HepG2 (cell line): ENCODE measurements around the gene BTBD17. TPM values are rescaled to one million over a fixed set of nuclear protein-coding genes. Genes with fewer than 3 reads are reported as not detected.

ENCODE experiments used
- ATAC-seq: fragments of 200-7000 bp; cut with Tn5 transposase; 3 replicates; pipeline ENCODE4 v1.9.1; 2020; ENCODE audit warnings: mild to moderate bottlenecking, moderate library complexity
- BruUV-seq: library from RNA; stranded (reverse); fragments of 400-500 nt; replicated peaks from 2 replicates; lab custom pipeline; 2021; lab: Mats Ljungman, UMichigan
- CTCF ChIA-PET: fragments of 300-600 bp; formaldehyde crosslinking; extraction: SDS; loops from one replicate; lab custom pipeline; 2021; ENCODE audit warnings: low total read pairs, inconsistent platforms, low intra/inter-chr PET ratio; lab: Yijun Ruan, JAX
- POLR2A ChIA-PET: fragments of 350-600 bp; sonication (Branson Sonifier 250); formaldehyde crosslinking; loops from one replicate; lab custom pipeline; 2020; ENCODE audit warnings: antibody characterized with exemption, inconsistent platforms; lab: Yijun Ruan, JAX
- DNase-seq: peaks from one replicate; pipeline ENCODE4 v3.0.0-alpha.2; 2015; ENCODE audit warnings: low spot score
- FAIRE-seq: peaks from 3 replicates; lab custom pipeline; 2011; peaks lifted over from hg19 to GRCh38; lab: Jason Lieb, UNC
- H2AFZ ChIP-seq: one replicate; pipeline ENCODE4 v1.6.1; 2011; ENCODE audit warnings: low read length, inconsistent platforms
- H3K27ac ChIP-seq: fragments of 300-600 bp; 3 replicates; pipeline ENCODE4 v1.8.0; 2011; ENCODE audit warnings: mixed run types, mild to moderate bottlenecking, mixed read lengths, low read length, inconsistent platforms; ENCODE audit not compliant: insufficient read depth; ENCODE audit errors: extremely low read length
- H3K27me3 ChIP-seq, 2 experiments: fragments of 200-600 bp in 1 of 2; 2 replicates in 1 of 2; 3 replicates in 1 of 2; pipeline versions ENCODE4 v1.6.0 to v1.8.0; 2011; ENCODE audit warnings: low read length in 2 of 2, mild to moderate bottlenecking in 2 of 2, moderate library complexity in 2 of 2, inconsistent platforms in 1 of 2; ENCODE audit not compliant: insufficient read depth in 2 of 2, control insufficient read depth in 1 of 2
- H3K36me3 ChIP-seq, 2 experiments: fragments of 200-600 bp in 1 of 2; replicated peaks in 1 of 2; 2 replicates in 1 of 2; 3 replicates in 1 of 2; pipeline versions ENCODE4 v1.5.1 to v1.8.0; 2011; ENCODE audit warnings: low read length in 2 of 2, inconsistent platforms in 1 of 2; ENCODE audit not compliant: insufficient read depth in 2 of 2, control insufficient read depth in 1 of 2
- H3K4me1 ChIP-seq: 2 replicates; pipeline ENCODE4 v1.5.1; 2012; ENCODE audit warnings: low read length, inconsistent platforms; ENCODE audit not compliant: insufficient read depth
- H3K4me2 ChIP-seq: 2 replicates; pipeline ENCODE4 v1.6.0; 2011; ENCODE audit warnings: low read depth, low read length, inconsistent platforms
- H3K4me3 ChIP-seq, 3 experiments: fragments of 200-600 bp in 1 of 3; sonication (generic), shearing (Covaris generic) in 1 of 3; replicated peaks in 1 of 3; 2 replicates each; pipeline ENCODE4 v1.5.1; 2011 to 2016; ENCODE audit warnings: low read length in 3 of 3, inconsistent platforms in 2 of 3, low read depth in 2 of 3, mild to moderate bottlenecking in 2 of 3, control low read depth in 1 of 3, mixed read lengths in 1 of 3; ENCODE audit not compliant: insufficient read depth in 1 of 3
- H3K79me2 ChIP-seq: one replicate; pipeline ENCODE4 v1.6.1; 2011; ENCODE audit warnings: low read length, inconsistent platforms; ENCODE audit not compliant: insufficient read depth
- H3K9ac ChIP-seq: 2 replicates; pipeline ENCODE4 v1.6.0; 2011; ENCODE audit warnings: mild to moderate bottlenecking, low read depth, low read length, inconsistent platforms; ENCODE audit not compliant: insufficient read depth
- H3K9me3 ChIP-seq: 2 replicates; pipeline ENCODE4 v1.5.1; 2012; ENCODE audit warnings: mild to moderate bottlenecking, low read length
- H4K20me1 ChIP-seq: 2 replicates; pipeline ENCODE4 v1.6.0; 2011; ENCODE audit warnings: inconsistent platforms, mild to moderate bottlenecking, low read length, moderate library complexity; ENCODE audit not compliant: insufficient read depth
- HDAC2 ChIP-seq: sonication (generic); formaldehyde crosslinking; IDR thresholded peaks from 2 replicates; pipeline ENCODE4 v1.4.0; 2020; ENCODE audit warnings: missing genetic modification reagents
- KLF11 ChIP-seq: IDR thresholded peaks from 2 replicates; pipeline ENCODE4 v1.6.1; 2016; ENCODE audit warnings: missing compliant biosample characterization
- RBM39 ChIP-seq: fragments of 200-400 bp; formaldehyde crosslinking; IDR thresholded peaks from one replicate; pipeline ENCODE4 v1.6.1; 2018; ENCODE audit warnings: antibody characterized with exemption, mild to moderate bottlenecking, low read depth, low read length; ENCODE audit not compliant: poor library complexity, severe bottlenecking
- ZBTB40 ChIP-seq, 2 experiments: fragments of 450-650 bp in 1 of 2; sonication (generic) in 1 of 2; formaldehyde crosslinking in 1 of 2; IDR thresholded peaks; 2 replicates each; pipeline versions ENCODE4 v1.6.1 to v1.8.0; 2016 to 2022; ENCODE audit warnings: antibody characterized with exemption in 1 of 2, mild to moderate bottlenecking in 1 of 2, missing genetic modification reagents in 1 of 2
- ZNF687 ChIP-seq: sonication (generic); formaldehyde crosslinking; IDR thresholded peaks from 2 replicates; pipeline ENCODE4 v1.5.1; 2020; ENCODE audit warnings: mild to moderate bottlenecking, missing genetic modification reagents, moderate library complexity
- WGBS: methylation state at CpG from one replicate; pipeline ENCODE4 v1.1.6; 2017; ENCODE audit warnings: low lambda C conversion rate; 5-methylcytosine and 5-hydroxymethylcytosine counted together
- in situ Hi-C: cut with HindIII; loops from 2 replicates; pipeline ENCODE4 v1.10.0; 2017; ENCODE audit warnings: low pct_unique_long_range_greater_than_20kb; ENCODE audit not compliant: extremely low pct_ligation_motif_present
- intact Hi-C: fragments of 100-400 bp; cut with micrococcal nuclease; formaldehyde crosslinking; loops from one replicate; pipeline ENCODE4 v1.10.0; 2022; ENCODE audit not compliant: unreplicated experiment
- polyA plus RNA-seq, 8 experiments: library from polyadenylated mRNA; depleted of rRNA in 3 of 8; stranded (reverse) in 7 of 8; unstranded in 1 of 8; fragments of >200 nt; fragmentation: Illumina TruSeq in 4 of 8; extraction: Trizol in 4 of 8; gene quantifications; 2 replicates each; pipeline versions ENCODE4 v1.2.1 to v1.2.3, GENCODE V29; 2011 to 2016; ENCODE audit warnings: low read depth in 4 of 8, missing spikeins in 1 of 8, mixed read lengths in 1 of 8; ENCODE audit not compliant: insufficient read depth in 1 of 8
- total RNA-seq, 5 experiments: library from RNA; depleted of rRNA; stranded (reverse); fragments of >200 nt; fragmentation: Illumina TruSeq; extraction: Trizol; gene quantifications; 2 replicates each; pipeline ENCODE4 v1.2.3, GENCODE V29; 2016; ENCODE audit warnings: low read depth in 1 of 5
- TF ChIP-seq, protein P1 (sequence below): sonication (generic); formaldehyde crosslinking; IDR thresholded peaks from 2 replicates; pipeline ENCODE4 v1.5.0; 2020; ENCODE audit warnings: mild to moderate bottlenecking, missing genetic modification reagents, borderline replicate concordance

BTBD17 gene
- total and polyA plus RNA-seq, 2 of the 13 experiments (the other 11 are each of a cell fraction or from before 2014, with no cell fraction given): not detected

DNA sequence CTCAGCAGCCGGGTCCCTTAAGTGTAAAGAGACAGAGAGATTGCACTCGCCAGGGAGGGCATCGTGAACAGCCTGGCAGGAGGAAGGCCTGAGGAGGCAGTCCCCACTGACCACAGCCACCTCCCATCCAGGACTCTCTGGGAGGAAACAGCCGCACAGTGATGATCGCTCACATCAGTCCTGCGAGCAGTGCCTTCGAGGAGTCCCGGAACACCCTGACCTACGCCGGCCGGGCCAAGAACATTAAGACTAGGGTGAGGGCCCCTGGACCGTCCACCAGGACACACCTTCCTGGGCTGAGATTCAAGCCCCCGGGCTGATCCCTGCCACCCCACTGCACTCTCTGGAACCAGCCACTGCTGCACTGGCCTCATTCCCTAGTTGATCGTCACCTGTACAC lies 14.0 kb downstream of the BTBD17 start:
- Histone ChIP-seq H3K9ac (no peak overlapping the region), H3K9me3 (no peaks in the 10 kb centered on the region), H3K79me2 (no peaks in the 10 kb centered on the region), H3K4me1 (no peaks in the 10 kb centered on the region), H4K20me1 (no peaks in the 10 kb centered on the region; the same call in 1 of the 2 replicates), H3K4me2 (no peak overlapping the region), H2AFZ (no peak overlapping the region), H3K36me3 (no peaks in the 10 kb centered on the region), H3K4me3 (no peak overlapping the region), H3K27ac (no peak overlapping the region), H3K27me3 (peaks cover 17 to 76% of the 10 kb centered on the region in 2 experiments)
- POLR2A ChIA-PET: no interaction called here
- FAIRE-seq (no peak), ATAC-seq (no peak), DNase-seq (no peak)
- CTCF ChIA-PET: no interaction called here
- in situ Hi-C loops (no loop called here), intact Hi-C loops (no loop called here)
- 38% methylated on average over 10 of the region's 14 CpGs for WGBS
- no TSS peak for BruUV-seq
- TF ChIP-seq RBM39: no peak
- TF ChIP-seq, protein P1, sequence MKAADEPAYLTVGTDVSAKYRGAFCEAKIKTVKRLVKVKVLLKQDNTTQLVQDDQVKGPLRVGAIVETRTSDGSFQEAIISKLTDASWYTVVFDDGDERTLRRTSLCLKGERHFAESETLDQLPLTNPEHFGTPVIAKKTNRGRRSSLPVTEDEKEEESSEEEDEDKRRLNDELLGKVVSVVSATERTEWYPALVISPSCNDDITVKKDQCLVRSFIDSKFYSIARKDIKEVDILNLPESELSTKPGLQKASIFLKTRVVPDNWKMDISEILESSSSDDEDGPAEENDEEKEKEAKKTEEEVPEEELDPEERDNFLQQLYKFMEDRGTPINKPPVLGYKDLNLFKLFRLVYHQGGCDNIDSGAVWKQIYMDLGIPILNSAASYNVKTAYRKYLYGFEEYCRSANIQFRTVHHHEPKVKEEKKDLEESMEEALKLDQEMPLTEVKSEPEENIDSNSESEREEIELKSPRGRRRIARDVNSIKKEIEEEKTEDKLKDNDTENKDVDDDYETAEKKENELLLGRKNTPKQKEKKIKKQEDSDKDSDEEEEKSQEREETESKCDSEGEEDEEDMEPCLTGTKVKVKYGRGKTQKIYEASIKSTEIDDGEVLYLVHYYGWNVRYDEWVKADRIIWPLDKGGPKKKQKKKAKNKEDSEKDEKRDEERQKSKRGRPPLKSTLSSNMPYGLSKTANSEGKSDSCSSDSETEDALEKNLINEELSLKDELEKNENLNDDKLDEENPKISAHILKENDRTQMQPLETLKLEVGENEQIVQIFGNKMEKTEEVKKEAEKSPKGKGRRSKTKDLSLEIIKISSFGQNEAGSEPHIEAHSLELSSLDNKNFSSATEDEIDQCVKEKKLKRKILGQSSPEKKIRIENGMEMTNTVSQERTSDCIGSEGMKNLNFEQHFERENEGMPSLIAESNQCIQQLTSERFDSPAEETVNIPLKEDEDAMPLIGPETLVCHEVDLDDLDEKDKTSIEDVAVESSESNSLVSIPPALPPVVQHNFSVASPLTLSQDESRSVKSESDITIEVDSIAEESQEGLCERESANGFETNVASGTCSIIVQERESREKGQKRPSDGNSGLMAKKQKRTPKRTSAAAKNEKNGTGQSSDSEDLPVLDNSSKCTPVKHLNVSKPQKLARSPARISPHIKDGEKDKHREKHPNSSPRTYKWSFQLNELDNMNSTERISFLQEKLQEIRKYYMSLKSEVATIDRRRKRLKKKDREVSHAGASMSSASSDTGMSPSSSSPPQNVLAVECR (CRISPR knock-in tag): no peak
- no peak for TF ChIP-seq KLF11 (CRISPR knock-in tag)
- no peak for TF ChIP-seq ZBTB40 (IDR thresholded peaks at IDR 0.05)
- no peak for TF ChIP-seq ZBTB40 (CRISPR knock-in tag; IDR thresholded peaks at IDR 0.05)
- no peak for TF ChIP-seq ZNF687 (CRISPR knock-in tag)
- TF ChIP-seq HDAC2: no peak
